ENCODE data around the gene MDK. TPM values are rescaled to one million over a fixed set of nuclear protein-coding genes. Genes with fewer than 3 reads are reported as not detected.

Gene MDK
- total and polyA plus RNA-seq, 2 experiments from 2014 or later, result 562 to 1,225 TPM

- Histone ChIP-seq H3K36me3 (replicated peaks; ENCODE audit: insufficient read depth, low read depth) (no peaks in the 10 kb centered on the region), H3K27me3 (peaks cover 38% of the 10 kb centered on the region), H3K9me2 (replicated peaks; ENCODE audit: insufficient read depth) (no peaks in the 10 kb centered on the region), H3K27ac (no peak overlapping the region), H4K20me1 (ENCODE audit: insufficient read depth, poor library complexity, severe bottlenecking) (no peaks in the 10 kb centered on the region), H3K4me2 (no peak overlapping the region), H3K79me2 (no peaks in the 10 kb centered on the region), H3K4me3 (no peak overlapping the region), H3K4me1 (ENCODE audit: insufficient read depth) (peaks cover 19% of the 10 kb centered on the region), H2AFZ (no peak overlapping the region), H3K9me3 (ENCODE audit: low read depth) (no peaks in the 10 kb centered on the region)
- WGBS (ENCODE audit: low lambda C conversion rate, missing lambda C conversion rate), result 89% methylated on average over 11 of the region's 11 CpGs
- no peak for DNase-seq (ENCODE audit: low spot score)
- TF ChIP-seq EZH2phosphoT487 (IDR thresholded peaks at IDR 0.05; ENCODE audit: low read depth, severe bottlenecking, unreplicated experiment) (no peak), CTCF (IDR thresholded peaks at IDR 0.05; ENCODE audit: poor library complexity) (no peak), EZH2 (IDR thresholded peaks at IDR 0.05; ENCODE audit: borderline replicate concordance) (no peak)
These were observed 45.4 kb upstream of the MDK start for GRCh38 chr11:46335890-46336562.

GRCh38 chr11:46336563-46337180 lies 44.8 kb upstream of the MDK start:
- H3K9me3 ChIP-seq (ENCODE audit: low read depth), result no peaks in the 10 kb centered on the region
- no peaks in the 10 kb centered on the region for H4K20me1 ChIP-seq (ENCODE audit: insufficient read depth, poor library complexity, severe bottlenecking)
- peaks cover 31% of the 10 kb centered on the region for H3K27me3 ChIP-seq
- TF ChIP-seq CTCF (IDR thresholded peaks at IDR 0.05; ENCODE audit: poor library complexity) (no peak), EZH2phosphoT487 (IDR thresholded peaks at IDR 0.05; ENCODE audit: low read depth, severe bottlenecking, unreplicated experiment) (no peak), EZH2 (IDR thresholded peaks at IDR 0.05; ENCODE audit: borderline replicate concordance) (no peak)
- H3K9me2 ChIP-seq (replicated peaks; ENCODE audit: insufficient read depth), result no peaks in the 10 kb centered on the region
- H3K4me1 ChIP-seq (ENCODE audit: insufficient read depth), result peaks cover 19% of the 10 kb centered on the region
- WGBS (ENCODE audit: low lambda C conversion rate, missing lambda C conversion rate), result 87% methylated on average over 12 of the region's 12 CpGs
- H2AFZ ChIP-seq, result no peak overlapping the region
- no peak for DNase-seq (ENCODE audit: low spot score)
- no peak overlapping the region for H3K27ac ChIP-seq
- no peak overlapping the region for H3K4me2 ChIP-seq
- no peaks in the 10 kb centered on the region for H3K36me3 ChIP-seq (replicated peaks; ENCODE audit: insufficient read depth, low read depth)
- H3K4me3 ChIP-seq, result no peak overlapping the region
- no peaks in the 10 kb centered on the region for H3K79me2 ChIP-seq

- Histone ChIP-seq H3K9me3 (ENCODE audit: low read depth) (no peaks in the 10 kb centered on the region), H3K79me2 (no peaks in the 10 kb centered on the region), H2AFZ (no peak overlapping the region), H3K36me3 (replicated peaks; ENCODE audit: insufficient read depth, low read depth) (no peaks in the 10 kb centered on the region), H3K4me1 (ENCODE audit: insufficient read depth) (peaks cover 28% of the 10 kb centered on the region), H3K9me2 (replicated peaks; ENCODE audit: insufficient read depth) (no peaks in the 10 kb centered on the region), H3K27ac (no peak overlapping the region), H3K4me3 (no peak overlapping the region), H3K27me3 (peaks cover 21% of the 10 kb centered on the region), H3K4me2 (no peak overlapping the region), H4K20me1 (ENCODE audit: insufficient read depth, poor library complexity, severe bottlenecking) (no peaks in the 10 kb centered on the region)
- DNase-seq (ENCODE audit: low spot score), result no peak
- TF ChIP-seq EZH2phosphoT487 (IDR thresholded peaks at IDR 0.05; ENCODE audit: low read depth, severe bottlenecking, unreplicated experiment) (no peak), CTCF (IDR thresholded peaks at IDR 0.05; ENCODE audit: poor library complexity) (no peak), EZH2 (IDR thresholded peaks at IDR 0.05; ENCODE audit: borderline replicate concordance) (no peak)
- WGBS (ENCODE audit: low lambda C conversion rate, missing lambda C conversion rate), result 92% methylated on average over 13 of the region's 13 CpGs
These were observed 43.7 kb upstream of the MDK start for GRCh38 chr11:46337626-46338345.
